PFSK-1 (cell line): ENCODE results near the gene CEBPG.

Experiments
- FOXP2 ChIP-seq: optimal IDR thresholded peaks from 2 replicates; pipeline ENCODE3; 2011; ENCODE audit warnings: borderline replicate concordance, control low read depth, inconsistent platforms; ENCODE audit not compliant: insufficient read depth; ENCODE audit errors: extremely low read length, extremely low read depth
- POLR2AphosphoS5 ChIP-seq: IDR thresholded peaks from 2 replicates; pipeline ENCODE4 v1.6.1; 2012; ENCODE audit warnings: low read depth, mild to moderate bottlenecking, control low read depth, low read length, moderate library complexity
- REST ChIP-seq, 2 experiments: IDR thresholded peaks; 2 replicates each; pipeline versions ENCODE4 v1.6.1 to v1.8.0; 2011 to 2012; ENCODE audit warnings: low read depth in 2 of 2, low read length in 2 of 2, control low read depth in 1 of 2, inconsistent platforms in 1 of 2, mild to moderate bottlenecking in 1 of 2, moderate library complexity in 1 of 2; ENCODE audit not compliant: insufficient read depth in 1 of 2
- SIN3A ChIP-seq: IDR thresholded peaks from 2 replicates; pipeline ENCODE4 v1.6.1; 2012; ENCODE audit warnings: mild to moderate bottlenecking, low read length, moderate library complexity, borderline replicate concordance; ENCODE audit not compliant: insufficient read depth
- TAF1 ChIP-seq: IDR thresholded peaks from 2 replicates; pipeline ENCODE4 v1.6.1; 2012; ENCODE audit warnings: low read length, control low read depth, borderline replicate concordance; ENCODE audit not compliant: insufficient read depth

Gene CEBPG

DNA sequence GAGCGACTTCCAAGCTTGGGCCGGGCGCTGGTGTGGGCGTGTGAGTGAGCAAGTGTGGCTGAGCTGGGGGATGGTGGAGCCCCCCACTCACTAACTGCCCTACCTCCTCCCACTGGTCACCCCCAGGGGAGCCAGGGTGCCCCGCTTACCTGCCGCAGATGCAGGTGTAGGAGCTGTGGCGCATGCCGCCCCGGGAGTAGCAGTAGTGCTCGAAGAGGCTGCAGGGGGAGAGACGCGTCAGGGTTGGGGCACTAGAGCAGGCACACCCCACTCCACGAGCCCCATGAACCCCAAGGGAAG is 39.9 kb downstream of the CEBPG start:
- TF ChIP-seq SIN3A = no peak
- TF ChIP-seq REST (IDR thresholded peaks at IDR 0.05; ENCODE audit: insufficient read depth in 1 of 2, low read depth in 2 of 2, low read length in 2 of 2) = no peak

DNA sequence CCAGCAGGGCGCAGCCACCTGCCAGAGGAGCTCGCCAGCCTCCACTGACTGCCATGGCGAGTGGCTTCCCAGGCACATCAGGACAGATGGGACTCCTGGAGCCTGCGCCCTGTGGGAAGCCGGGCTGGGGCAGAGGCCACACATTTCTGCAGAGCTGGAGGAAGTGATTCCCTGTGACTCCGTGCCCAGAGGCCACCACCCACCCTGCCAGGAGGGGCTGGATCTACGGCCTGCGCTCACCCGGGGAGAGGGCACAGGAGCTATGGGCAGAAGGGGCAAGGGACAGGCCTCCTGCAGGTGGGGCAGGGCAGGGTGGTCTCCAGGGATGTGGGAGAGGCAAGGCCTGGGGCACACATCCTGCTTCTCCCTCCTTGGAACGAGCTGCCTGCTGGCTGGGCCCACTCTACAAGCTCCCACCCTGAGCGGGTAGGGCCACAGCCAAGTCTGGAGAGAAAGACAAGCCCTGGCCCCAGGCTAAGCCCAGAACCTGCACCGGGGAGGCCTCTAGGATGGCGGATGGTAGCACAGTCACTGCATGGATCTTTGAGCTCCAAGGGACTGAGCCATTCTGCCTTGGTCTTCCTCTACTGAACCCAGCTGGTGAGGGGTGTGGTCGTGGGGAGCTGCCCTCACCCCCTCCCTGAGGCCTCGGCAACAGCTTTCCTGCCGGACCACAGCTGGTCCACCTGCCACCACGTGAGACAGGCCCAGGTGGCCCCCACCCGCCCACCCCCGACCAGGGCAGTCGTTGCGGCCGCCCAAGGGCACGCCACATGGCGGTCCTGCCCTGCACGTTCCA is 40.6 kb downstream of the CEBPG start:
- TF ChIP-seq TAF1 = no peak
- TF ChIP-seq POLR2AphosphoS5 = no peak
- no peak for TF ChIP-seq FOXP2
- no peak for TF ChIP-seq SIN3A
- no peak for TF ChIP-seq REST (IDR thresholded peaks at IDR 0.05; ENCODE audit: insufficient read depth in 1 of 2, low read depth in 2 of 2, low read length in 2 of 2)

DNA sequence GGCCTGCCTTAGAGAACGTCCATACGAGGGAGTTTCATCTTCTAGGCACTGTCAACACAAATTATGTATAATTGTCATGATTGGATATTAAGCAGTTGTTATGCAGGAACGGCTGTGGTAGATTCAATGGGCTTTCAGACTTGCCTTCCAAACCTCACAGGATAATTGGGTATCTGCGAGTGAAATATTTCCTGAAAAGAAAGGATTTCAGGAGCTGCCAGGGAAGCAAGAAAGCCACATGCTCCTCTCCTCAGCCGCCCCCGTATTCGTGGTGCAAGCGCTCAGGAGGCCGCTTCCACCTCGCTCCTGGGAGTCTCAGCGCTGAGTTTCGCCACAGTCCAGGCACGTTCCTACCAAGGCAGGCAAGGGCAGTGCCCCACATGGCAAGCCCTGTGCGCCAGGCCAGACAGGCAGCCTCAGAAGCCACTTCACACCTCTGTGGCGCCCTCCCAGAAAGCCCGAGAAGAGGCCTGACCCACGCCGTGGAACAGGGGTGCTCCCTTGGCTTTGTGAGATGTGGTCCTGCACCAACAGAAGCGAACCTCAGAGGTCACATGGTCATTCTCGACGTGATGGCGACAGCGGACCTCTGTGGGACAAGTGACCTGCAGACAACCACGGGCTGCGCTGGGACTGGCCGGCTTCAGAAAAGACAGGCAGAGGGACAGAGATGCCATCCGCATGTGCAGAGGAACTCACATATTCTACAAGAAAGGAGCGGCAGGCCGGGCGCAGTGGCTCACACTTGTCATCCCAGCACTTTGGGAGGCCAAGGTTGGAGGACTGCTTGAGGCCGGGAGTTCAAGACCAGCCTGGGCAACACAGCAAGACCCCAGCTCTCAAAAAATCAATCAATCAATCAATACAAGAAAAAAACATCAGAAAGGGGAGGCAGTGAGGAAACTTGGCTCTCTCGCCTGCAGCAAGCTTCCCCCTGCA is 41.4 kb downstream of the CEBPG start:
- no peak for TF ChIP-seq TAF1
- no peak for TF ChIP-seq SIN3A

GRCh38 chr19:33416307-33417215 is 43.1 kb downstream of the CEBPG start:
- TF ChIP-seq REST (IDR thresholded peaks at IDR 0.05; ENCODE audit: insufficient read depth in 1 of 2, low read depth in 2 of 2, low read length in 2 of 2) = no peak
- no peak for TF ChIP-seq FOXP2
- TF ChIP-seq SIN3A = no peak
- no peak for TF ChIP-seq POLR2AphosphoS5
- no peak for TF ChIP-seq TAF1

- TF ChIP-seq SIN3A (no peak), POLR2AphosphoS5 (no peak)
Measured at GRCh38 chr19:33417751-33418150, 44.2 kb downstream of the CEBPG start.
